Thymus (tissue), 11 donors: ENCODE data around the gene MSANTD3. TPM values are rescaled to one million over a fixed set of nuclear protein-coding genes. Genes with fewer than 3 reads are reported as not detected.

Experiments
- DNase-seq, 9 donors: peaks; one replicate each; pipeline ENCODE4 v3.0.0-alpha.2; 2013; ENCODE audit warnings: low spot score in 9 of 9, low read depth in 6 of 9, missing footprints in 1 of 9
- H3K27ac ChIP-seq, 2 donors: one replicate each; pipeline ENCODE4 v1.5.1; 2013; ENCODE audit warnings: control low read depth in 1 of 2, low read depth in 1 of 2, low read length in 1 of 2, mild to moderate bottlenecking in 1 of 2, moderate library complexity in 1 of 2
- H3K27me3 ChIP-seq, 2 donors: one replicate each; pipeline ENCODE4 v1.5.1; 2013; ENCODE audit warnings: low read length in 1 of 2; ENCODE audit not compliant: control insufficient read depth in 2 of 2, insufficient read depth in 1 of 2
- H3K36me3 ChIP-seq, 2 donors: one replicate each; pipeline ENCODE4 v1.5.1; 2013; ENCODE audit warnings: low read length in 1 of 2, mild to moderate bottlenecking in 1 of 2, moderate library complexity in 1 of 2; ENCODE audit not compliant: control insufficient read depth in 2 of 2, insufficient read depth in 2 of 2
- H3K4me1 ChIP-seq, 2 donors: one replicate each; pipeline ENCODE4 v1.5.1; 2013; ENCODE audit warnings: low read length in 2 of 2; ENCODE audit not compliant: control insufficient read depth in 2 of 2, insufficient read depth in 2 of 2
- H3K4me3 ChIP-seq, 2 donors: one replicate each; pipeline ENCODE4 v1.5.1; 2013; ENCODE audit warnings: low read length in 2 of 2, control low read depth in 1 of 2, mild to moderate bottlenecking in 1 of 2
- H3K9me3 ChIP-seq, 2 donors: one replicate each; pipeline ENCODE4 v1.5.1; 2013; ENCODE audit warnings: low read length in 1 of 2, mild to moderate bottlenecking in 1 of 2; ENCODE audit not compliant: control insufficient read depth in 2 of 2, insufficient read depth in 1 of 2
- WGBS: extraction: QIAGEN DNeasy Blood & Tissue Kit; methylation state at CpG from one replicate; pipeline ENCODE4 v1.1.7; 2013; 5-methylcytosine and 5-hydroxymethylcytosine counted together
- polyA plus RNA-seq: library from polyadenylated mRNA; stranded (reverse); fragments of 200-250 nt; gene quantifications from one replicate; pipeline ENCODE4 v1.2.3, GENCODE V29; 2013
- total RNA-seq: library from RNA; stranded (reverse); fragments of 120-200 nt; gene quantifications from one replicate; pipeline ENCODE4 v1.2.4, GENCODE V29; 2013
- donor health status: healthy.

Gene MSANTD3
- total and polyA plus RNA-seq, 2 donors: 9.2 to 16.8 TPM

DNA sequence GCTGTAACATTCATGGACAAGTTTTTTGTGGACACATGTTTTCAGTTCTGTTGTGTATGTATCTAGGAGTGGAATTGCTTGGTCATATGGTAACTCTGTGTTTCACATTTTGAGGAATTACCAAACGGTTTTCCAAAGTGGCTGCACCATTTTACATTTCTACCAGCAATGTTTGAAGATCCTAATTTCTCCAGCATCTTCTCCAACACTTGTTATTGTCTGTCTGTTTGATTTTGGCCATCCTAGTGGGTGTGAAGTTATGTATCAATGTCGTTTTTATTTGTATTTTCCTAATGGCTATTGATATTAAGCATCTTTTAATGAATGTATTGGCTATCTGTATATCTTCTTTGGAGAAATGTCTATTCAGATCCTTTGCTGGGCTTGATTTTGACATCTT, 52.9 kb downstream of the MSANTD3 start:
- no peaks in the 10 kb centered on the region for H3K9me3 ChIP-seq
- H3K4me3 ChIP-seq: no peak overlapping the region
- no peak for DNase-seq
- no peaks in the 10 kb centered on the region for H3K4me1 ChIP-seq
- H3K36me3 ChIP-seq: no peaks in the 10 kb centered on the region
- H3K27me3 ChIP-seq: peaks cover 0 to under 1% of the 10 kb centered on the region in 2 donors
- WGBS: 97% methylated on average over 2 of the region's 2 CpGs
- H3K27ac ChIP-seq: no peak overlapping the region

GRCh38 chr9:100485196-100485595, 58.3 kb downstream of the MSANTD3 start:
- no peak for DNase-seq
- H3K27me3 ChIP-seq: no peaks in the 10 kb centered on the region
- no peaks in the 10 kb centered on the region for H3K36me3 ChIP-seq
- no peak overlapping the region for H3K27ac ChIP-seq
- H3K4me1 ChIP-seq: no peaks in the 10 kb centered on the region
- no peaks in the 10 kb centered on the region for H3K9me3 ChIP-seq
- H3K4me3 ChIP-seq: no peak overlapping the region
- 96% methylated on average over 1 of the region's 1 CpG for WGBS

- WGBS: 97% methylated on average over 10 of the region's 10 CpGs
- Histone ChIP-seq H3K9me3 (no peaks in the 10 kb centered on the region), H3K4me1 (no peaks in the 10 kb centered on the region), H3K27me3 (no peaks in the 10 kb centered on the region), H3K4me3 (no peak overlapping the region), H3K36me3 (no peaks in the 10 kb centered on the region), H3K27ac (no peak overlapping the region)
- no peak for DNase-seq
Observed at GRCh38 chr9:100486479-100487176, 59.7 kb downstream of the MSANTD3 start.

- no peak for DNase-seq
- Histone ChIP-seq H3K27me3 (no peaks in the 10 kb centered on the region), H3K27ac (no peak overlapping the region), H3K36me3 (no peaks in the 10 kb centered on the region), H3K9me3 (no peaks in the 10 kb centered on the region), H3K4me3 (no peak overlapping the region), H3K4me1 (no peaks in the 10 kb centered on the region)
- 97% methylated on average over 1 of the region's 1 CpG for WGBS
Observed at GRCh38 chr9:100488177-100488576, 61.2 kb downstream of the MSANTD3 start.

GRCh38 chr9:100489836-100490235, 62.9 kb downstream of the MSANTD3 start:
- no peak overlapping the region for H3K27ac ChIP-seq
- H3K27me3 ChIP-seq: no peaks in the 10 kb centered on the region
- H3K4me3 ChIP-seq: no peak overlapping the region
- no peaks in the 10 kb centered on the region for H3K4me1 ChIP-seq
- no peaks in the 10 kb centered on the region for H3K9me3 ChIP-seq
- no peaks in the 10 kb centered on the region for H3K36me3 ChIP-seq
- WGBS: 93% methylated on average over 4 of the region's 4 CpGs
- DNase-seq: no peak

DNA sequence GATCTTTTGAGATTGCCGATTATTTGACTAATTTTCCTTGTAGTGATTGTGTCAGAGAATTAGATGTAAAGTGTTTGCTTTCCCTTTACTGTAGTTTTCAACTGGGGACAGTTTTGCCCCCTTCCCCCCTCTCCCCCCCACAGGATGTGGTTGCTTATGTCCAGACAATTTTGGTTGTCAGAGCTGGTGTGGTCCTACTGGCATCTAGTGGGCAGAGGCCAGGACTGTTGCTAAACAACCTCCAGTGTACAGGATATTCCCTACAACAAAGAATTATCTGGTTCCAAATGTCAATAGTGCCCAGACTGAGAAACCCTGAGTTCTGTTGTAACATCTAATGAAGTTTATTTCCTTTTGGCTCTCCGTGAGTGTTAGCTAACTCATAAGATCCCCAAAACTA, 66.0 kb downstream of the MSANTD3 start:
- WGBS: 94% methylated on average over 2 of the region's 2 CpGs
- no peak overlapping the region for H3K27ac ChIP-seq

DNA sequence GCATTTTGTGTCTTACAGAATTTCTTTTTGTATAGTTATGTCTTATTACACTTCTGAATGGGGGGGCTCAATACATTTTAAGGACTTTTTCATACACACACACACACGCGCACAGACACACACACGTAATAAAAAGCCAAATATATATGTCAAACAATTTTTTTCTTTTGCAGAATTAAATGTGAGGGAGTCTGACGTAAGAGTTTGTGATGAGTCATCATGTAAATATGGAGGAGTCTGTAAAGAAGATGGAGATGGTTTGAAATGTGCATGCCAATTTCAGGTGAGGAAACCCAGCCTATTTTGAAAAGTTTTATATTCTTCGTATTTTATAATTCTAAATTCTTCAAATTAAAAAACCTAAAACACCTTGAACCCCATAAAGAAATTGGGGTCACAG, 71.6 kb downstream of the MSANTD3 start:
- Histone ChIP-seq H3K36me3 (no peaks in the 10 kb centered on the region), H3K9me3 (no peaks in the 10 kb centered on the region), H3K4me1 (no peaks in the 10 kb centered on the region), H3K27me3 (no peaks in the 10 kb centered on the region), H3K27ac (no peak overlapping the region), H3K4me3 (no peak overlapping the region)
- WGBS: 96% methylated on average over 5 of the region's 5 CpGs
- no peak for DNase-seq

More for the DNA sequence above, 66.0 kb downstream of the MSANTD3 start:
- Histone ChIP-seq H3K4me3 (no peak overlapping the region), H3K9me3 (no peaks in the 10 kb centered on the region), H3K4me1 (no peaks in the 10 kb centered on the region), H3K36me3 (no peaks in the 10 kb centered on the region), H3K27me3 (no peaks in the 10 kb centered on the region)
- no peak for DNase-seq

DNA sequence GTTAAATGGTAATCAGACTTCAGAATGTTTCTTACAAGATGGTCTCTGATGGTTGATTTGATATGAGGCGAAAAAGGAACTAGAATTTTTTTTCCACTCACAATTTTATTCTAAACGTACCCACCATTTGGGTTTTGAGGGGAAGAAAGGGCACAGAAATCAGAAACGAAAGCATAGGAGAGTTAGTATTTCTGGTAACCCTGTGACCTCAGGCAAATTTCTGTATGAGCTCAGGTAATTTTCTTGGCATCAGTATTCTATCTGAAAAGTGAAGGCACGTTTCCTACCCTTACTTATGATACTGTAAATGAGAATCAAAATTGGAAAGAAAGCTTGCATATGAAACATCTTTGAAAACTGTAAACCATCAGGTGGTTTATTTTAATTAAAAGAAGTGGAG, 72.5 kb downstream of the MSANTD3 start:
- H3K27ac ChIP-seq: no peak overlapping the region
- DNase-seq: no peak
- WGBS: 67% methylated on average over 4 of the region's 4 CpGs
- no peaks in the 10 kb centered on the region for H3K9me3 ChIP-seq
- no peaks in the 10 kb centered on the region for H3K27me3 ChIP-seq
- no peaks in the 10 kb centered on the region for H3K4me1 ChIP-seq
- H3K36me3 ChIP-seq: no peaks in the 10 kb centered on the region
- no peak overlapping the region for H3K4me3 ChIP-seq

DNA sequence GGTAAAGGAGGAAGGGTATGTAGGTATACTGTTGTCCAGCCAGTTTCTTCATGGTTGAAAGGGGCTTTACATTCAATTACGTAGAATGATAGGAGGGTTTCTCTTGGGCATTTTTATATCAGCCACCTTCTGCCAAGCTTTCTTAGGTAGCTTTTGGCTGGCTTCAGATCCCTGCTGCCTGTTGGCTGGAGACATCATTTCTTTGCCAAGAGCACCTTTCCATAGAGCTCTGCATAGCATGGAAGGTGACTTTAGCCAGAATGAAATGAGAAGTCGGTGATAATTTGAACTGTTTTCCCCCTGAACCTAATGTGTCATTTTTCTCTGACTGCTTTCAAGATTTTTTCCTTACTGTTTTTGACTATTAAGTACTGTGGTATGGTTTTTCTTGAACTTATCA, 72.9 kb downstream of the MSANTD3 start:
- H3K36me3 ChIP-seq: no peaks in the 10 kb centered on the region
- no peak overlapping the region for H3K4me3 ChIP-seq
- no peak for DNase-seq
- WGBS: 78% methylated on average over 2 of the region's 2 CpGs
- H3K9me3 ChIP-seq: no peaks in the 10 kb centered on the region
- H3K27ac ChIP-seq: no peak overlapping the region
- no peaks in the 10 kb centered on the region for H3K27me3 ChIP-seq
- no peaks in the 10 kb centered on the region for H3K4me1 ChIP-seq
